Liver (tissue), 9 donors: ENCODE data around the gene LTO1. TPM values are rescaled to one million over a fixed set of nuclear protein-coding genes. Genes with fewer than 3 reads are reported as not detected.
A peak's percentile ranks its signal among the peaks of the same experiment; 100 is the strongest.

Experiments
- DNase-seq: peaks from one replicate; pipeline ENCODE4 v3.0.0-alpha.2; 2017; ENCODE audit warnings: low spot score
- H3K27ac ChIP-seq, 2 donors: one replicate each; pipeline ENCODE4 v1.7.0; 2013; ENCODE audit warnings: inconsistent platforms in 2 of 2, low read length in 2 of 2, control low read depth in 1 of 2, low read depth in 1 of 2, mild to moderate bottlenecking in 1 of 2
- H3K27me3 ChIP-seq, 4 donors: one replicate each; pipeline versions ENCODE4 v1.6.1 to v1.7.0; 2013; ENCODE audit warnings: low read length in 3 of 4, inconsistent platforms in 1 of 4, mild to moderate bottlenecking in 1 of 4, moderate library complexity in 1 of 4; ENCODE audit not compliant: control insufficient read depth in 4 of 4, insufficient read depth in 4 of 4
- H3K36me3 ChIP-seq, 4 donors: one replicate each; pipeline versions ENCODE4 v1.6.1 to v1.7.0; 2013; ENCODE audit warnings: low read length in 3 of 4, mild to moderate bottlenecking in 3 of 4, low read depth in 1 of 4, moderate library complexity in 1 of 4; ENCODE audit not compliant: control insufficient read depth in 4 of 4, insufficient read depth in 3 of 4
- H3K4me1 ChIP-seq, 4 donors: one replicate each; pipeline versions ENCODE4 v1.6.1 to v1.7.0; 2013; ENCODE audit warnings: low read length in 3 of 4, mild to moderate bottlenecking in 3 of 4, moderate library complexity in 1 of 4; ENCODE audit not compliant: control insufficient read depth in 4 of 4, insufficient read depth in 4 of 4
- H3K4me3 ChIP-seq, 3 donors: one replicate each; pipeline versions ENCODE4 v1.6.1 to v1.7.0; 2013; ENCODE audit warnings: low read length in 3 of 3, control low read depth in 1 of 3, low read depth in 1 of 3, mild to moderate bottlenecking in 1 of 3
- H3K9ac ChIP-seq, 2 donors: one replicate each; pipeline ENCODE4 v1.7.0; 2013; ENCODE audit warnings: low read length in 2 of 2, mild to moderate bottlenecking in 2 of 2, moderate library complexity in 2 of 2, control low read depth in 1 of 2, low read depth in 1 of 2
- H3K9me3 ChIP-seq, 4 donors: one replicate each; pipeline versions ENCODE4 v1.6.1 to v1.7.0; 2013; ENCODE audit warnings: low read length in 3 of 4; ENCODE audit not compliant: control insufficient read depth in 4 of 4
- CTCF ChIP-seq: fragments of 150-350 bp; IDR thresholded peaks from 2 replicates; pipeline ENCODE4 v1.5.1; 2017; ENCODE audit warnings: improper control_type of control experiment, low read depth, low read length; ENCODE audit not compliant: missing input control
- EGR1 ChIP-seq, 2 donors: IDR thresholded peaks; 2 replicates each; pipeline ENCODE4 v1.6.1; 2016 to 2018; ENCODE audit warnings: antibody characterized with exemption in 2 of 2, low read depth in 2 of 2
- FOXA1 ChIP-seq: IDR thresholded peaks from 2 replicates; pipeline ENCODE4 v1.6.1; 2016; ENCODE audit warnings: antibody characterized with exemption
- FOXA2 ChIP-seq: IDR thresholded peaks from 2 replicates; pipeline ENCODE4 v1.6.1; 2016; ENCODE audit warnings: antibody characterized with exemption
- HNF4G ChIP-seq: IDR thresholded peaks from 2 replicates; pipeline ENCODE4 v1.6.1; 2016; ENCODE audit warnings: antibody characterized with exemption
- JUND ChIP-seq, 2 donors: IDR thresholded peaks; 2 replicates each; pipeline ENCODE4 v1.6.1; 2016; ENCODE audit warnings: antibody characterized with exemption in 2 of 2
- NR2F2 ChIP-seq: IDR thresholded peaks from 2 replicates; pipeline ENCODE4 v1.6.1; 2016; ENCODE audit warnings: antibody characterized with exemption
- RAD21 ChIP-seq, 2 donors: IDR thresholded peaks; 2 replicates each; pipeline ENCODE4 v1.6.1; 2016; ENCODE audit warnings: antibody characterized with exemption in 2 of 2, mild to moderate bottlenecking in 2 of 2
- RXRA ChIP-seq, 2 donors: IDR thresholded peaks; 2 replicates each; pipeline ENCODE4 v1.6.1; 2017 to 2018; ENCODE audit warnings: antibody characterized with exemption in 2 of 2, mild to moderate bottlenecking in 1 of 2
- SP1 ChIP-seq: IDR thresholded peaks from 2 replicates; pipeline ENCODE4 v1.6.1; 2018; ENCODE audit warnings: antibody characterized with exemption, mild to moderate bottlenecking
- TAF1 ChIP-seq: conservative IDR thresholded peaks from 2 replicates; pipeline ENCODE4 v1.6.1; 2016; ENCODE audit warnings: antibody characterized with exemption, mild to moderate bottlenecking
- YY1 ChIP-seq: IDR thresholded peaks from 2 replicates; pipeline ENCODE4 v1.6.1; 2016; ENCODE audit warnings: antibody characterized with exemption, mild to moderate bottlenecking
- WGBS: extraction: QIAGEN DNeasy Blood & Tissue Kit; methylation state at CpG from one replicate; pipeline ENCODE4 v1.1.7; 2013; 5-methylcytosine and 5-hydroxymethylcytosine counted together
- polyA plus RNA-seq, 2 donors: library from polyadenylated mRNA; stranded (reverse) in 1 of 2; unstranded in 1 of 2; fragments of 200-250 nt in 1 of 2; fragments of >200 nt in 1 of 2; fragmentation: Nextera tagmentation in 1 of 2; extraction: Ambion mirVana in 1 of 2; gene quantifications; one replicate each; pipeline versions ENCODE4 v1.2.1 to v1.2.3, GENCODE V29; 2013 to 2015
- total RNA-seq, 2 donors: library from RNA; depleted of rRNA; stranded (reverse); fragments of >200 nt; gene quantifications; one replicate each; pipeline ENCODE4 v1.2.3, GENCODE V29; 2014
- TF ChIP-seq, protein P1 (sequence below): IDR thresholded peaks from 2 replicates; pipeline ENCODE4 v1.6.1; 2016; ENCODE audit warnings: antibody characterized with exemption
- TF ChIP-seq, protein P2 (sequence below): IDR thresholded peaks from 2 replicates; pipeline ENCODE4 v1.6.1; 2016; ENCODE audit warnings: antibody characterized with exemption, mild to moderate bottlenecking
- donor health status: healthy.
- donor health status: healthy.
- donor health status: healthy.
- donor health status: healthy.
- donor health status: healthy.

The LTO1 gene
- total and polyA plus RNA-seq, 4 donors, result 4.9 to 12.3 (median 7.3) TPM

GRCh38 chr11:69662806-69663205 is 12.3 kb downstream of the LTO1 start:
- no peaks in the 10 kb centered on the region for H3K9me3 ChIP-seq
- H3K9ac ChIP-seq, result no peak overlapping the region
- DNase-seq, result no peak
- no peak overlapping the region for H3K4me3 ChIP-seq
- WGBS, result 96% methylated on average over 13 of the region's 13 CpGs
- peaks cover 0 to 3% (median 0%) of the 10 kb centered on the region in 4 donors for H3K4me1 ChIP-seq
- no peak for TF ChIP-seq YY1
- TF ChIP-seq TAF1, result no peak
- TF ChIP-seq EGR1 (IDR thresholded peaks at IDR 0.05; ENCODE audit: low read depth in 2 of 2), result no peak
- TF ChIP-seq JUND (IDR thresholded peaks at IDR 0.05), result no peak
- no peak for TF ChIP-seq RAD21 (IDR thresholded peaks at IDR 0.05)
- TF ChIP-seq, protein P1, sequence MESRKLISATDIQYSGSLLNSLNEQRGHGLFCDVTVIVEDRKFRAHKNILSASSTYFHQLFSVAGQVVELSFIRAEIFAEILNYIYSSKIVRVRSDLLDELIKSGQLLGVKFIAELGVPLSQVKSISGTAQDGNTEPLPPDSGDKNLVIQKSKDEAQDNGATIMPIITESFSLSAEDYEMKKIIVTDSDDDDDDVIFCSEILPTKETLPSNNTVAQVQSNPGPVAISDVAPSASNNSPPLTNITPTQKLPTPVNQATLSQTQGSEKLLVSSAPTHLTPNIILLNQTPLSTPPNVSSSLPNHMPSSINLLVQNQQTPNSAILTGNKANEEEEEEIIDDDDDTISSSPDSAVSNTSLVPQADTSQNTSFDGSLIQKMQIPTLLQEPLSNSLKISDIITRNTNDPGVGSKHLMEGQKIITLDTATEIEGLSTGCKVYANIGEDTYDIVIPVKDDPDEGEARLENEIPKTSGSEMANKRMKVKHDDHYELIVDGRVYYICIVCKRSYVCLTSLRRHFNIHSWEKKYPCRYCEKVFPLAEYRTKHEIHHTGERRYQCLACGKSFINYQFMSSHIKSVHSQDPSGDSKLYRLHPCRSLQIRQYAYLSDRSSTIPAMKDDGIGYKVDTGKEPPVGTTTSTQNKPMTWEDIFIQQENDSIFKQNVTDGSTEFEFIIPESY, result no peak
- no peak for TF ChIP-seq RXRA (IDR thresholded peaks at IDR 0.05)
- TF ChIP-seq, protein P2, sequence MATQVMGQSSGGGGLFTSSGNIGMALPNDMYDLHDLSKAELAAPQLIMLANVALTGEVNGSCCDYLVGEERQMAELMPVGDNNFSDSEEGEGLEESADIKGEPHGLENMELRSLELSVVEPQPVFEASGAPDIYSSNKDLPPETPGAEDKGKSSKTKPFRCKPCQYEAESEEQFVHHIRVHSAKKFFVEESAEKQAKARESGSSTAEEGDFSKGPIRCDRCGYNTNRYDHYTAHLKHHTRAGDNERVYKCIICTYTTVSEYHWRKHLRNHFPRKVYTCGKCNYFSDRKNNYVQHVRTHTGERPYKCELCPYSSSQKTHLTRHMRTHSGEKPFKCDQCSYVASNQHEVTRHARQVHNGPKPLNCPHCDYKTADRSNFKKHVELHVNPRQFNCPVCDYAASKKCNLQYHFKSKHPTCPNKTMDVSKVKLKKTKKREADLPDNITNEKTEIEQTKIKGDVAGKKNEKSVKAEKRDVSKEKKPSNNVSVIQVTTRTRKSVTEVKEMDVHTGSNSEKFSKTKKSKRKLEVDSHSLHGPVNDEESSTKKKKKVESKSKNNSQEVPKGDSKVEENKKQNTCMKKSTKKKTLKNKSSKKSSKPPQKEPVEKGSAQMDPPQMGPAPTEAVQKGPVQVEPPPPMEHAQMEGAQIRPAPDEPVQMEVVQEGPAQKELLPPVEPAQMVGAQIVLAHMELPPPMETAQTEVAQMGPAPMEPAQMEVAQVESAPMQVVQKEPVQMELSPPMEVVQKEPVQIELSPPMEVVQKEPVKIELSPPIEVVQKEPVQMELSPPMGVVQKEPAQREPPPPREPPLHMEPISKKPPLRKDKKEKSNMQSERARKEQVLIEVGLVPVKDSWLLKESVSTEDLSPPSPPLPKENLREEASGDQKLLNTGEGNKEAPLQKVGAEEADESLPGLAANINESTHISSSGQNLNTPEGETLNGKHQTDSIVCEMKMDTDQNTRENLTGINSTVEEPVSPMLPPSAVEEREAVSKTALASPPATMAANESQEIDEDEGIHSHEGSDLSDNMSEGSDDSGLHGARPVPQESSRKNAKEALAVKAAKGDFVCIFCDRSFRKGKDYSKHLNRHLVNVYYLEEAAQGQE, result no peak
- TF ChIP-seq HNF4G, result no peak
- H3K36me3 ChIP-seq, result peaks cover 0 to 15% (median 0%) of the 10 kb centered on the region in 4 donors
- H3K27me3 ChIP-seq, result no peaks in the 10 kb centered on the region
- no peak overlapping the region for H3K27ac ChIP-seq

DNA sequence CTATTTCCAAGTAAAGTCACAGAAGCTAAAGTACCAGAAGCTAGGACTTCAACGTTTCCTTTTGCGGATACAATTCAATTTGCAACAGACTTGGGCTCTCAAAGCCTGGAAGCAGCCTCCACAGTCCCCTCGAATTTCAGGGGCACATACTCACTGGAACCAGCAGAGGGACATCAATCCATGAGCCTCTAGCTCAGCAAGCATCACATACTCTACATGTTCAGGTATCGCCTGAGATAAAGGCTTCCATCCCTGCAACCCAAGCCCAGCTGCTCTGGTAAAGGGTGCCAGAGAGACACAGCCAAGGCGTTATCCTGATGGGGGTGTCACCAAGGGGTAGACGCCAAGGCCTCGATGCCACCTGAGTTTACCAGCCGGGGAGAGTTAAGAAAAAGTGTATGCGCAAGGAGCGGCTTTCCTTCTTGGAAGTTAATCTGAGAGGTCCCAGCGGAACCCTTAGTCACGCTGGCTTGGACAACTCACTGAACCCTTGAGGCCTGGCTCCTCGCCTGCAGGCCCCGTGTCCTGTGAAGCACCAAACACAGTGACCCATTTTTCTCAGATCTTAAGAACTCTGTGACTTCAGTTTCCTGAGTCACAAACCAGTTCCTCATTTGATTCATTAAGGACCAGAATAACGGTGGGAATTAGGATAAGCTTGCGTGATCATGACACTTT is 13.0 kb downstream of the LTO1 start:
- no peaks in the 10 kb centered on the region for H3K4me1 ChIP-seq
- TF ChIP-seq TAF1 (no peak), CTCF (peak; percentile 9)
- no peak overlapping the region for H3K27ac ChIP-seq
- no peak overlapping the region for H3K9ac ChIP-seq
- DNase-seq, result no peak
- WGBS, result 87% methylated on average over 16 of the region's 16 CpGs
- H3K36me3 ChIP-seq, result peaks cover 0 to 15% (median 0%) of the 10 kb centered on the region in 4 donors
- no peaks in the 10 kb centered on the region for H3K9me3 ChIP-seq
- no peak overlapping the region for H3K4me3 ChIP-seq
- no peaks in the 10 kb centered on the region for H3K27me3 ChIP-seq

DNA sequence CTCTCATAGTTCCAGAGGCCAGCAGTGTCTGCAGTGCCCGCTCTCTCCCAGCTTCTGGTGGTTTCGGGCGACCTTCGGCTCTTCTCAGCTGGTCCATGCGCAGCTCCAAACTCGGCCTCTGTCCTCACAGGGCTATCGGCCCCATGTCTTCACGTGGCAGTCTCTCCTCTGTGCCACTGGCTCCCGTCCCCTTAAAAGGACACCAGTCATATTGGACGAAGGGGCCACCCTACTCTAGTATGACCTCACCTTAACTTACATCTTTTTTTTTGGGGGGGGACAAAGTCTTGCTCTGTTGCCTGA is 13.8 kb downstream of the LTO1 start:
- Histone ChIP-seq H3K4me3 (no peak overlapping the region), H3K9me3 (no peaks in the 10 kb centered on the region), H3K27me3 (no peaks in the 10 kb centered on the region), H3K4me1 (no peaks in the 10 kb centered on the region), H3K9ac (no peak overlapping the region), H3K36me3 (peaks cover 0 to 15% (median 0%) of the 10 kb centered on the region in 4 donors), H3K27ac (no peak overlapping the region)
- no peak for DNase-seq
- 85% methylated on average over 10 of the region's 10 CpGs for WGBS
- TF ChIP-seq CTCF, result no peak
- no peak for TF ChIP-seq SP1
- TF ChIP-seq JUND (IDR thresholded peaks at IDR 0.05), result no peak
- no peak for TF ChIP-seq FOXA2
- no peak for TF ChIP-seq NR2F2
- TF ChIP-seq FOXA1, result no peak
- TF ChIP-seq, protein P2, result no peak
- TF ChIP-seq RXRA (IDR thresholded peaks at IDR 0.05), result no peak
